Mesenchymal stem cell (in vitro differentiated cells and primary cell): Measurements from ENCODE around the gene MACROD2.

Experiments
- DNase-seq: peaks from one replicate; pipeline ENCODE4 v3.0.0-alpha.2; 2013
- H2AFZ ChIP-seq: one replicate; pipeline ENCODE4 v1.6.1; 2013; ENCODE audit warnings: low read depth, mild to moderate bottlenecking, control low read depth, inconsistent platforms, low read length, moderate library complexity
- H2AK5ac ChIP-seq: 2 replicates; pipeline ENCODE4 v1.6.1; 2013; ENCODE audit warnings: low read length, moderate library complexity, mild to moderate bottlenecking, inconsistent platforms; ENCODE audit not compliant: severe bottlenecking
- H2BK120ac ChIP-seq: one replicate; pipeline ENCODE4 v1.6.1; 2013; ENCODE audit warnings: low read depth, mild to moderate bottlenecking, inconsistent platforms, low read length, moderate library complexity
- H2BK12ac ChIP-seq, 2 experiments: one replicate each; pipeline ENCODE4 v1.6.1; 2013; ENCODE audit warnings: inconsistent platforms in 2 of 2, low read length in 2 of 2, mild to moderate bottlenecking in 2 of 2, moderate library complexity in 2 of 2, control low read depth in 1 of 2
- H2BK15ac ChIP-seq: one replicate; pipeline ENCODE4 v1.6.1; 2013; ENCODE audit warnings: mild to moderate bottlenecking, low read depth, inconsistent platforms; ENCODE audit not compliant: poor library complexity, severe bottlenecking
- H2BK5ac ChIP-seq: 2 replicates; pipeline ENCODE4 v1.6.1; 2013; ENCODE audit warnings: low read depth, mild to moderate bottlenecking, low read length, control low read depth, inconsistent platforms; ENCODE audit not compliant: poor library complexity, severe bottlenecking
- H3K14ac ChIP-seq, 2 experiments: one replicate each; pipeline ENCODE4 v1.6.1; 2013; ENCODE audit warnings: inconsistent platforms in 2 of 2, low read length in 2 of 2, control low read depth in 1 of 2, mild to moderate bottlenecking in 1 of 2, moderate library complexity in 1 of 2
- H3K18ac ChIP-seq, 2 experiments: one replicate each; pipeline ENCODE4 v1.6.1; 2013; ENCODE audit warnings: inconsistent platforms in 2 of 2, low read length in 2 of 2, control low read depth in 1 of 2, low read depth in 1 of 2, mild to moderate bottlenecking in 1 of 2
- H3K23ac ChIP-seq, 2 experiments: one replicate each; pipeline ENCODE4 v1.6.1; 2013; ENCODE audit warnings: inconsistent platforms in 2 of 2, low read length in 2 of 2, mild to moderate bottlenecking in 2 of 2, moderate library complexity in 2 of 2, control low read depth in 1 of 2
- H3K27ac ChIP-seq: 2 replicates; pipeline ENCODE4 v1.5.1; 2013; ENCODE audit warnings: mild to moderate bottlenecking, moderate library complexity, low read length, control low read depth, inconsistent platforms; ENCODE audit not compliant: poor library complexity, severe bottlenecking
- H3K27me3 ChIP-seq, 2 experiments: 2 replicates each; pipeline versions ENCODE4 v1.6.1 to v1.7.0; 2013; ENCODE audit warnings: low read length in 2 of 2, mild to moderate bottlenecking in 2 of 2, moderate library complexity in 2 of 2, control low read depth in 1 of 2, inconsistent platforms in 1 of 2; ENCODE audit not compliant: control insufficient read depth in 1 of 2, insufficient read depth in 1 of 2
- H3K36me3 ChIP-seq, 2 experiments: 2 replicates each; pipeline versions ENCODE4 v1.6.1 to v1.7.0; 2013; ENCODE audit warnings: low read length in 2 of 2, control low read depth in 1 of 2, inconsistent platforms in 1 of 2, low read depth in 1 of 2, mild to moderate bottlenecking in 1 of 2; ENCODE audit not compliant: insufficient read depth in 2 of 2, control insufficient read depth in 1 of 2
- H3K4ac ChIP-seq, 2 experiments: one replicate each; pipeline ENCODE4 v1.6.1; 2013; ENCODE audit warnings: inconsistent platforms in 2 of 2, low read length in 2 of 2, mild to moderate bottlenecking in 2 of 2, moderate library complexity in 2 of 2, control low read depth in 1 of 2, low read depth in 1 of 2
- H3K4me1 ChIP-seq: 2 replicates; pipeline ENCODE4 v1.6.1; 2013; ENCODE audit warnings: low read depth, low read length, control low read depth; ENCODE audit not compliant: control insufficient read depth, insufficient read depth
- H3K4me2 ChIP-seq: 2 replicates; pipeline ENCODE4 v1.6.1; 2013; ENCODE audit warnings: low read length, mild to moderate bottlenecking, inconsistent platforms; ENCODE audit not compliant: poor library complexity, severe bottlenecking
- H3K4me3 ChIP-seq, 2 experiments: 2 replicates each; pipeline versions ENCODE4 v1.5.1 to v1.7.0; 2013; ENCODE audit warnings: low read length in 2 of 2, mild to moderate bottlenecking in 2 of 2, control low read depth in 1 of 2, low read depth in 1 of 2; ENCODE audit not compliant: insufficient read depth in 1 of 2
- H3K79me1 ChIP-seq: replicated peaks from 2 replicates; pipeline ENCODE4 v1.6.1; 2013; ENCODE audit warnings: mild to moderate bottlenecking, control low read depth, low read length, inconsistent platforms; ENCODE audit not compliant: poor library complexity, severe bottlenecking
- H3K9ac ChIP-seq: 2 replicates; pipeline ENCODE4 v1.7.0; 2013; ENCODE audit warnings: mild to moderate bottlenecking, low read length, moderate library complexity
- H3K9me3 ChIP-seq: 2 replicates; pipeline ENCODE4 v1.7.0; 2013; ENCODE audit warnings: mild to moderate bottlenecking, low read length; ENCODE audit not compliant: control insufficient read depth
- H4K8ac ChIP-seq: one replicate; pipeline ENCODE4 v1.6.1; 2013; ENCODE audit warnings: inconsistent platforms, mild to moderate bottlenecking, low read length, moderate library complexity
- H4K91ac ChIP-seq: one replicate; pipeline ENCODE4 v1.6.1; 2013; ENCODE audit warnings: mild to moderate bottlenecking, low read length, inconsistent platforms
- WGBS: methylation state at CpG from one replicate; pipeline ENCODE4 v1.1.7; 2013; ENCODE audit warnings: mixed read lengths; 5-methylcytosine and 5-hydroxymethylcytosine counted together

The MACROD2 gene

DNA sequence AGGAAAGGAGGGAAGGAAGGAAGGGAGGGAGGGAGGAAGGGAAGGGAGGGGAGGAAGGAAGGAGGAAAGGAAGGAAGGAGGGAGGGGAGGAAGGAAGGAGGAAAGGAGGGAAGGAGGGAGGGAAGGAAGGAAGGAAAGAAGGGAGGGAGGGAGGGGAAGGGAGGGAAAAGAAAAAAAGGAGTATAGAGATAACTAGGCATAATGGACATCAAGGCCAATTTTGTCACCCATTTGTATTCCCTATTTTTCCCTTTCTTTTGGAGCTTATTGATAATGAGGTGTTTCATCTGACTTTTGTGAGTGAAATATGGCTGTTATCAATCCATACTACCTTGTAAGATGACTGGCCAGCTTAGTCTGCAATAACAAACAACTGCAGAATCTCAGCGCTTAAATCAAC, 624.1 kb downstream of the MACROD2 start:
- Histone ChIP-seq H2AK5ac (no peak overlapping the region), H3K4me2 (no peak overlapping the region), H3K18ac (no peak overlapping the region), H3K36me3 (no peaks in the 10 kb centered on the region), H3K23ac (no peak overlapping the region), H3K27ac (no peak overlapping the region), H3K9me3 (no peaks in the 10 kb centered on the region), H3K79me1 (no peaks in the 10 kb centered on the region), H4K8ac (no peak overlapping the region), H2BK12ac (no peak overlapping the region), H3K4me3 (no peak overlapping the region), H3K9ac (no peak overlapping the region), H2BK5ac (no peak overlapping the region), H3K4ac (no peak overlapping the region), H3K4me1 (peaks cover 5% of the 10 kb centered on the region), H2AFZ (no peak overlapping the region), H3K14ac (no peak overlapping the region), H3K27me3 (no peaks in the 10 kb centered on the region), H2BK120ac (no peak overlapping the region), H4K91ac (no peak overlapping the region), H2BK15ac (no peak overlapping the region)
- no peak for DNase-seq
- WGBS: 100% methylated on average over 1 of the region's 1 CpG

- H3K27me3 ChIP-seq: no peaks in the 10 kb centered on the region
- H3K27ac ChIP-seq: no peak overlapping the region
- WGBS: 19% methylated on average over 2 of the region's 2 CpGs
- H3K9me3 ChIP-seq: no peaks in the 10 kb centered on the region
- no peak overlapping the region for H2AFZ ChIP-seq
- peak; percentile 32 for DNase-seq
- H2BK15ac ChIP-seq: no peak overlapping the region
- no peak overlapping the region for H2BK5ac ChIP-seq
- no peak overlapping the region for H2AK5ac ChIP-seq
- H3K4me1 ChIP-seq: peaks cover 5% of the 10 kb centered on the region
- no peak overlapping the region for H3K23ac ChIP-seq
- no peaks in the 10 kb centered on the region for H3K36me3 ChIP-seq
- no peak overlapping the region for H2BK12ac ChIP-seq
- H3K14ac ChIP-seq: no peak overlapping the region
- H2BK120ac ChIP-seq: no peak overlapping the region
- no peak overlapping the region for H4K91ac ChIP-seq
- no peak overlapping the region for H3K4me3 ChIP-seq
- no peak overlapping the region for H3K18ac ChIP-seq
- H4K8ac ChIP-seq: no peak overlapping the region
- H3K4me2 ChIP-seq: no peak overlapping the region
- no peaks in the 10 kb centered on the region for H3K79me1 ChIP-seq
- no peak overlapping the region for H3K4ac ChIP-seq
- H3K9ac ChIP-seq: no peak overlapping the region
These were observed 627.5 kb downstream of the MACROD2 start for GRCh38 chr20:14622796-14623195.

DNA sequence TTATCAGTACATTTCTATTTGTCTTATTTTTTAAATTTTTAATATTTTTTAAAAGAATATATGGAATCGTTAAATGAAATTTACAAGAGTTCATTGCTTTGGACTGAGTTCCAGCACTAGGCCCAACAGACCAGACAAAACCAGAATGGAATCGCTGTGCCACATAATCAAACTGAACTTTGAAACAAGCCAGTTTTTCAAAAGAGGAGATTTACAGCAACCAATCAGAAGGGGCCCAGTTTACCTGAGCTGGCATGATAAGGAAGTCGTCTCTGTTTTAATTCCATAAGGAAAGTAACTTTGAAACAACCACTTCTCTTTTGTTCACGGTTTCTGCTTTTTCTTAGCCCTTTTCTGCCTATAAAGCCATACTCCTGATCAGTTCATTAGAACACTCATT, 635.7 kb downstream of the MACROD2 start:
- no peaks in the 10 kb centered on the region for H3K9me3 ChIP-seq
- H3K14ac ChIP-seq: no peak overlapping the region
- H3K18ac ChIP-seq: no peak overlapping the region
- no peak overlapping the region for H2BK15ac ChIP-seq
- H2AFZ ChIP-seq: no peak overlapping the region
- H3K23ac ChIP-seq: no peak overlapping the region
- no peak overlapping the region for H3K4ac ChIP-seq
- no peak overlapping the region for H4K8ac ChIP-seq
- no peak overlapping the region for H2BK120ac ChIP-seq
- no peak overlapping the region for H2BK12ac ChIP-seq
- no peak overlapping the region for H2BK5ac ChIP-seq
- DNase-seq: no peak
- no peaks in the 10 kb centered on the region for H3K36me3 ChIP-seq
- no peak overlapping the region for H3K27ac ChIP-seq
- H3K4me2 ChIP-seq: no peak overlapping the region
- no peaks in the 10 kb centered on the region for H3K4me1 ChIP-seq
- H3K27me3 ChIP-seq: no peaks in the 10 kb centered on the region
- H2AK5ac ChIP-seq: no peak overlapping the region
- H3K4me3 ChIP-seq: no peak overlapping the region
- WGBS: 97% methylated on average over 4 of the region's 4 CpGs
- no peak overlapping the region for H4K91ac ChIP-seq
- no peaks in the 10 kb centered on the region for H3K79me1 ChIP-seq
- H3K9ac ChIP-seq: no peak overlapping the region

DNA sequence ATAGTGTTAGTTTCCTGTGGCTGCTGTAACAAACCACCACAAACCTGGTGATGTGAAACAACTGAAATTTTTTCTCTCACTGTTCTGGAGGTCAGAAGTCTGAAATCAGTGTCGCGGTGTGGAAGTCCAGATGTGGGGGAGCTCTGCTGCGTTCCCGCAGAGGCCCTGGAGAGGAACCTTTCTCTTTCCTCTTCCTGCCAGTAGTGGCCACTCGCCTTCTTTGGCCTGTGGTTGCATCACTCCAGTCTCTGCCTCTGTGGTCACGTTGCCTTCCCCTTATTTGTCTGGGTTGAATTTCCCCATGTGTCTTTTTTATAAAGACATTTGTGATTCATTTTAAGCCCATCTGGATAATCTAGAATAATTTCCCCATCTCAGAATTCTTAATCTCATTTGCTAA, 637.6 kb downstream of the MACROD2 start:
- H2AFZ ChIP-seq: no peak overlapping the region
- H3K4me1 ChIP-seq: no peaks in the 10 kb centered on the region
- no peaks in the 10 kb centered on the region for H3K79me1 ChIP-seq
- H4K91ac ChIP-seq: no peak overlapping the region
- H3K27ac ChIP-seq: no peak overlapping the region
- H3K9me3 ChIP-seq: no peaks in the 10 kb centered on the region
- 89% methylated on average over 4 of the region's 6 CpGs for WGBS
- H3K14ac ChIP-seq: no peak overlapping the region
- no peak overlapping the region for H3K4me2 ChIP-seq
- H2BK12ac ChIP-seq: no peak overlapping the region
- no peak overlapping the region for H2BK15ac ChIP-seq
- H3K4ac ChIP-seq: no peak overlapping the region
- H3K9ac ChIP-seq: no peak overlapping the region
- DNase-seq: no peak
- no peaks in the 10 kb centered on the region for H3K36me3 ChIP-seq
- no peak overlapping the region for H2AK5ac ChIP-seq
- no peaks in the 10 kb centered on the region for H3K27me3 ChIP-seq
- no peak overlapping the region for H2BK120ac ChIP-seq
- no peak overlapping the region for H2BK5ac ChIP-seq
- no peak overlapping the region for H3K23ac ChIP-seq
- H3K4me3 ChIP-seq: no peak overlapping the region
- no peak overlapping the region for H3K18ac ChIP-seq
- H4K8ac ChIP-seq: no peak overlapping the region
